Neural progenitor cell (in vitro differentiated cells): ENCODE data around the gene USP48. TPM values are rescaled to one million over a fixed set of nuclear protein-coding genes. Genes with fewer than 3 reads are reported as not detected.

Source experiments
- DNase-seq: peaks from one replicate; pipeline ENCODE4 v3.0.0-alpha.2; 2016; ENCODE audit warnings: low spot score
- H2AFZ ChIP-seq: fragments of 200-600 bp; sonication (generic); replicated peaks from 2 replicates; pipeline ENCODE4 v1.6.1; 2016; ENCODE audit warnings: antibody characterized with exemption
- H3F3A ChIP-seq: fragments of 200-600 bp; sonication (generic); 2 replicates; pipeline ENCODE4 v1.6.1; 2016; ENCODE audit warnings: antibody characterized with exemption, low read depth
- H3K27ac ChIP-seq: fragments of 200-600 bp; sonication (generic); 2 replicates; pipeline ENCODE4 v1.5.1; 2016; ENCODE audit warnings: mild to moderate bottlenecking
- H3K27me3 ChIP-seq: fragments of 200-600 bp; sonication (generic); 2 replicates; pipeline ENCODE4 v1.6.1; 2016; ENCODE audit warnings: mild to moderate bottlenecking, moderate library complexity
- H3K36me3 ChIP-seq: fragments of 200-600 bp; sonication (generic); 2 replicates; pipeline ENCODE4 v1.5.1; 2016
- H3K4me1 ChIP-seq: fragments of 200-600 bp; sonication (generic); 2 replicates; pipeline ENCODE4 v1.6.1; 2016; ENCODE audit warnings: mixed run types
- H3K4me2 ChIP-seq: fragments of 200-600 bp; sonication (generic); 2 replicates; pipeline ENCODE4 v1.6.1; 2016
- H3K4me3 ChIP-seq: fragments of 200-600 bp; sonication (generic); 2 replicates; pipeline ENCODE4 v1.5.1; 2016
- H3K79me2 ChIP-seq: fragments of 200-600 bp; sonication (generic); 2 replicates; pipeline ENCODE4 v1.6.1; 2016; ENCODE audit warnings: low read depth
- H3K9ac ChIP-seq: fragments of 200-600 bp; sonication (generic); 2 replicates; pipeline ENCODE4 v1.6.1; 2016
- H3K9me3 ChIP-seq: fragments of 200-600 bp; sonication (generic); 2 replicates; pipeline ENCODE4 v1.5.1; 2016; ENCODE audit warnings: low read depth
- H4K20me1 ChIP-seq: fragments of 200-600 bp; sonication (generic); 2 replicates; pipeline ENCODE4 v1.6.1; 2016; ENCODE audit warnings: low read depth
- H3K27ac Mint-ChIP-seq: 3 replicates; pipeline ENCODE4 v1.8.0; 2021; ENCODE audit warnings: mixed read lengths
- H3K27me3 Mint-ChIP-seq: 2 replicates; pipeline ENCODE4 v1.8.0; 2022; ENCODE audit warnings: low read depth, mild to moderate bottlenecking, inconsistent platforms, moderate library complexity, mixed read lengths; ENCODE audit not compliant: insufficient read depth
- H3K36me3 Mint-ChIP-seq: 3 replicates; pipeline ENCODE4 v1.8.0; 2021; ENCODE audit warnings: mixed read lengths
- H3K4me1 Mint-ChIP-seq: 3 replicates; pipeline ENCODE4 v1.8.0; 2021; ENCODE audit warnings: mixed read lengths
- H3K4me3 Mint-ChIP-seq: 3 replicates; pipeline ENCODE4 v1.8.0; 2021; ENCODE audit warnings: mild to moderate bottlenecking, moderate library complexity, mixed read lengths
- H3K9me3 Mint-ChIP-seq: 3 replicates; pipeline ENCODE4 v1.8.0; 2020; ENCODE audit warnings: mixed read lengths
- CTCF ChIP-seq: fragments of 200-600 bp; sonication (generic); IDR thresholded peaks from 2 replicates; pipeline ENCODE4 v1.5.1; 2017; ENCODE audit warnings: antibody characterized with exemption, mild to moderate bottlenecking
- EZH2 ChIP-seq: fragments of 200-600 bp; sonication (generic); IDR thresholded peaks from 2 replicates; pipeline ENCODE4 v1.6.1; 2017; ENCODE audit warnings: antibody characterized with exemption, mild to moderate bottlenecking, moderate library complexity
- EZH2phosphoT487 ChIP-seq: fragments of 200-600 bp; sonication (generic); IDR thresholded peaks from 2 replicates; pipeline ENCODE4 v1.6.1; 2017; ENCODE audit warnings: antibody characterized with exemption
- total RNA-seq: library from RNA; depleted of rRNA; stranded (reverse); fragments of >200 nt; gene quantifications from 2 replicates; pipeline ENCODE4 v1.2.3, GENCODE V29; 2015; ENCODE audit warnings: low replicate concordance

The USP48 gene
- total RNA-seq, 1 donor from 2014 or later, result 50.3 TPM

DNA sequence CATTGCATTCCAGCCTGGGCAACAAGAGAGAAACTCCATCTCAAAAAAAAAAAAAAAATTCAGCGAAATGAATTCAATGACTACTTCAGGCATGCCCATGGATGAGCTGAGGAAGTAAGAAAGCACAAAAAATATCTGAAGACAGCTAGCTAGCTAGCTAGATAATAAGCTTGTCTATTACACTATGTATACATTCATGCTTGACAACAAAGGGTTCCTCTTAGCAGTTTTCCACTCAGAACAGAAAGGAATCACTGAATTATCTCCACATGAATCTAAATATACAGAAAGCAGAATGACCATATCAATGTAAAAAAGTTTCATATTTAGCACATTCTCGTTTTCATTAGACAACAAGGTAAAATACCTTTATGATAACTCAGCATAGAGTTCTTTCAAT lies 32.1 kb downstream of the USP48 start:
- Histone ChIP-seq H3K79me2 (no peaks in the 10 kb centered on the region), H3K27me3 (no peaks in the 10 kb centered on the region), H3K4me3 (no peak overlapping the region), H3K9me3 (no peaks in the 10 kb centered on the region), H3K36me3 (peaks cover 8% of the 10 kb centered on the region), H2AFZ (no peak overlapping the region), H3K4me1 (no peaks in the 10 kb centered on the region), H3K9ac (no peak overlapping the region), H3K4me2 (no peak overlapping the region), H4K20me1 (no peaks in the 10 kb centered on the region), H3K27ac (no peak overlapping the region), H3F3A (no peaks in the 10 kb centered on the region)
- Mint-ChIP-seq H3K4me3 (no peak overlapping the region), H3K9me3 (no peaks in the 10 kb centered on the region), H3K27me3 (no peaks in the 10 kb centered on the region), H3K36me3 (peaks cover 17% of the 10 kb centered on the region), H3K4me1 (no peaks in the 10 kb centered on the region), H3K27ac (no peak overlapping the region)
- no peak for TF ChIP-seq CTCF
- no peak for TF ChIP-seq EZH2phosphoT487
- TF ChIP-seq EZH2, result no peak
- DNase-seq, result no peak

GRCh38 chr1:21749859-21750468 lies 33.0 kb downstream of the USP48 start:
- no peaks in the 10 kb centered on the region for H3K79me2 ChIP-seq
- no peak overlapping the region for H3K27ac ChIP-seq
- no peak for TF ChIP-seq CTCF
- no peak for TF ChIP-seq EZH2
- TF ChIP-seq EZH2phosphoT487, result no peak
- peaks cover 16% of the 10 kb centered on the region for H3K36me3 Mint-ChIP-seq
- no peaks in the 10 kb centered on the region for H3K27me3 Mint-ChIP-seq
- no peaks in the 10 kb centered on the region for H3F3A ChIP-seq
- H3K9ac ChIP-seq, result no peak overlapping the region
- no peak overlapping the region for H2AFZ ChIP-seq
- H4K20me1 ChIP-seq, result no peaks in the 10 kb centered on the region
- H3K27me3 ChIP-seq, result no peaks in the 10 kb centered on the region
- H3K4me2 ChIP-seq, result no peak overlapping the region
- H3K4me3 Mint-ChIP-seq, result no peak overlapping the region
- no peaks in the 10 kb centered on the region for H3K4me1 ChIP-seq
- H3K36me3 ChIP-seq, result peaks cover 8% of the 10 kb centered on the region
- no peak overlapping the region for H3K4me3 ChIP-seq
- H3K9me3 ChIP-seq, result no peaks in the 10 kb centered on the region
- no peak for DNase-seq
- no peaks in the 10 kb centered on the region for H3K9me3 Mint-ChIP-seq
- H3K4me1 Mint-ChIP-seq, result no peaks in the 10 kb centered on the region
- no peak overlapping the region for H3K27ac Mint-ChIP-seq

DNA sequence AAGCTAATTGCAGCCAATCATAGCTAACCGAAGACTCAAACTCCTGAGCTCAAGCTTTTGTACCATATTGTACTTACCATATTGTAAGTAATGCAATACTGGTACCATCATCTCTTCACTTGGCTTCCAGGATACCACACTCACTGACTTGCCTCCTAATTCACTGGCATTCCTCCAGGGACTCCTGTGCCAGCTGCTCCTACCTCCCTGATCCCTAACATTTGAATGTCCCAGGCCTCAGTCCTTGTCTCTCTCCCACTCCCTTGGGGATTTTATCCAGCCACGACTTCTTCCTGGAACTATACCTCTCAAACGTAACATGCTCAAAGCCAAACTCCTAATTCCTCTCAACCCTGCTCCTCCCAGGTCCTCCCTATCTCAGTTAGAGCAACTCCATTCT lies 33.8 kb downstream of the USP48 start:
- H3K4me2 ChIP-seq, result no peak overlapping the region
- no peak overlapping the region for H3K9ac ChIP-seq
- H3K4me3 Mint-ChIP-seq, result no peak overlapping the region
- no peaks in the 10 kb centered on the region for H3K9me3 ChIP-seq
- H4K20me1 ChIP-seq, result no peaks in the 10 kb centered on the region
- H3K4me1 ChIP-seq, result no peaks in the 10 kb centered on the region
- H3K27ac Mint-ChIP-seq, result no peak overlapping the region
- H3K27ac ChIP-seq, result no peak overlapping the region
- no peaks in the 10 kb centered on the region for H3K27me3 ChIP-seq
- DNase-seq, result no peak
- H3K4me1 Mint-ChIP-seq, result no peaks in the 10 kb centered on the region
- no peak overlapping the region for H2AFZ ChIP-seq
- H3K9me3 Mint-ChIP-seq, result no peaks in the 10 kb centered on the region
- H3K79me2 ChIP-seq, result no peaks in the 10 kb centered on the region
- H3K27me3 Mint-ChIP-seq, result no peaks in the 10 kb centered on the region
- H3K36me3 ChIP-seq, result peaks cover 8% of the 10 kb centered on the region
- H3K36me3 Mint-ChIP-seq, result peaks cover 13% of the 10 kb centered on the region
- H3K4me3 ChIP-seq, result no peak overlapping the region
- H3F3A ChIP-seq, result no peaks in the 10 kb centered on the region
- TF ChIP-seq EZH2 (no peak), EZH2phosphoT487 (no peak), CTCF (no peak)
